GM04504 (cell line): ENCODE data around the gene GBP1.

Experiments
- DNase-seq: peaks from one replicate; pipeline ENCODE4 v3.0.0-alpha.2; 2012; ENCODE audit warnings: low read depth

GBP1 gene

DNA sequence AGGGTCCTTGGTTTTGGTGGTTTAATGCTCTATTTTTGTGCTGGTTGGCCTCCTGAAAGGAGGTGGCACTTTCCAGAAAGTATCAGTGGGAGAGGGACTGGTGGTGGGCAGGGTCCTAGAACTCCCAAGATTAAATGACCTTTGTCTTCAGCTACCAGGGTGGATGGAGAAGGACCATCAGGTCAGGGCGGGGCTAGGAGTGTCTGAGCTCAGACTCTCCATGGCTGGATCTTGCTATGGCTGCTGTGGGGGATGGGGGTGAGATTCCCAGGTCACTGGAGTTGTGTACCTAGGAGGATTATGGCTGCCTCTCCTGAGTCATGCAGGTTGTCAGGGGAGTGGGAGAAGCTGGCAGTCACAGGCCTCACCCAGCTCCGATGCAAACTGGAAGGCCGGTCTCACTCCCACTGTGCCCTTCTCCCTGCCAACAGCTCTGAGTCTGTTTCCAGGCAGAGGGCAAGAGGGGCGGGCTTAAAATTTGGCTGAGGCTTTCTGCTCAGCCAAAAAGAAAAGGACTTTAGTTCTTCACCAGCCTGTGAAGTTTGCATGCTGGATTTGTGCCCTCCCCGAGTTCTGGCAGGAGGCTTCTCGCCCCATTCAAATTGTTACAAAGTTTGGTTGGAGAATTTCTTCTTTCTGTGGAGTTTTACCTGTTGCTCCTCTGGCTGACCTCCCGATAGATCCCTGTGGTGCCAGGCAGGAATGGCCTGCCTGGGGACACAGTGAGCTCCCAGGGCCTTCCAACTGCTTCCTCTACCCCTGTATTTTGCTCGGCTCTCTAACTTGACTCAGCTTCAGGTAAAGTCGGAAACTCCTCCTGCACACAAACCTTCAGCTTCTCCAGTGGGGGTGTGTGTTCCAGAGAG is 59.5 kb downstream of the GBP1 start:
- no peak for DNase-seq
